ENCODE data around the gene TFIP11. TPM values are rescaled to one million over a fixed set of nuclear protein-coding genes. Genes with fewer than 3 reads are reported as not detected.

Gene TFIP11
- total RNA-seq, 1 experiment from 2014 or later, result 29.8 TPM

- TF ChIP-seq, protein P1, sequence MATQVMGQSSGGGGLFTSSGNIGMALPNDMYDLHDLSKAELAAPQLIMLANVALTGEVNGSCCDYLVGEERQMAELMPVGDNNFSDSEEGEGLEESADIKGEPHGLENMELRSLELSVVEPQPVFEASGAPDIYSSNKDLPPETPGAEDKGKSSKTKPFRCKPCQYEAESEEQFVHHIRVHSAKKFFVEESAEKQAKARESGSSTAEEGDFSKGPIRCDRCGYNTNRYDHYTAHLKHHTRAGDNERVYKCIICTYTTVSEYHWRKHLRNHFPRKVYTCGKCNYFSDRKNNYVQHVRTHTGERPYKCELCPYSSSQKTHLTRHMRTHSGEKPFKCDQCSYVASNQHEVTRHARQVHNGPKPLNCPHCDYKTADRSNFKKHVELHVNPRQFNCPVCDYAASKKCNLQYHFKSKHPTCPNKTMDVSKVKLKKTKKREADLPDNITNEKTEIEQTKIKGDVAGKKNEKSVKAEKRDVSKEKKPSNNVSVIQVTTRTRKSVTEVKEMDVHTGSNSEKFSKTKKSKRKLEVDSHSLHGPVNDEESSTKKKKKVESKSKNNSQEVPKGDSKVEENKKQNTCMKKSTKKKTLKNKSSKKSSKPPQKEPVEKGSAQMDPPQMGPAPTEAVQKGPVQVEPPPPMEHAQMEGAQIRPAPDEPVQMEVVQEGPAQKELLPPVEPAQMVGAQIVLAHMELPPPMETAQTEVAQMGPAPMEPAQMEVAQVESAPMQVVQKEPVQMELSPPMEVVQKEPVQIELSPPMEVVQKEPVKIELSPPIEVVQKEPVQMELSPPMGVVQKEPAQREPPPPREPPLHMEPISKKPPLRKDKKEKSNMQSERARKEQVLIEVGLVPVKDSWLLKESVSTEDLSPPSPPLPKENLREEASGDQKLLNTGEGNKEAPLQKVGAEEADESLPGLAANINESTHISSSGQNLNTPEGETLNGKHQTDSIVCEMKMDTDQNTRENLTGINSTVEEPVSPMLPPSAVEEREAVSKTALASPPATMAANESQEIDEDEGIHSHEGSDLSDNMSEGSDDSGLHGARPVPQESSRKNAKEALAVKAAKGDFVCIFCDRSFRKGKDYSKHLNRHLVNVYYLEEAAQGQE (IDR thresholded peaks at IDR 0.05; ENCODE audit: insufficient read depth in 1 of 2, low read depth in 2 of 2, low read length in 1 of 2), result no peak
- TF ChIP-seq TCF7L2 (IDR thresholded peaks at IDR 0.05; ENCODE audit: low read depth, low read length) (no peak), POLR2AphosphoS5 (IDR thresholded peaks at IDR 0.05; ENCODE audit: low read depth, low read length) (no peak), SIN3A (IDR thresholded peaks at IDR 0.05; ENCODE audit: borderline replicate concordance, insufficient read depth, low read depth, low read length) (no peak)
- TF ChIP-seq, protein P2, sequence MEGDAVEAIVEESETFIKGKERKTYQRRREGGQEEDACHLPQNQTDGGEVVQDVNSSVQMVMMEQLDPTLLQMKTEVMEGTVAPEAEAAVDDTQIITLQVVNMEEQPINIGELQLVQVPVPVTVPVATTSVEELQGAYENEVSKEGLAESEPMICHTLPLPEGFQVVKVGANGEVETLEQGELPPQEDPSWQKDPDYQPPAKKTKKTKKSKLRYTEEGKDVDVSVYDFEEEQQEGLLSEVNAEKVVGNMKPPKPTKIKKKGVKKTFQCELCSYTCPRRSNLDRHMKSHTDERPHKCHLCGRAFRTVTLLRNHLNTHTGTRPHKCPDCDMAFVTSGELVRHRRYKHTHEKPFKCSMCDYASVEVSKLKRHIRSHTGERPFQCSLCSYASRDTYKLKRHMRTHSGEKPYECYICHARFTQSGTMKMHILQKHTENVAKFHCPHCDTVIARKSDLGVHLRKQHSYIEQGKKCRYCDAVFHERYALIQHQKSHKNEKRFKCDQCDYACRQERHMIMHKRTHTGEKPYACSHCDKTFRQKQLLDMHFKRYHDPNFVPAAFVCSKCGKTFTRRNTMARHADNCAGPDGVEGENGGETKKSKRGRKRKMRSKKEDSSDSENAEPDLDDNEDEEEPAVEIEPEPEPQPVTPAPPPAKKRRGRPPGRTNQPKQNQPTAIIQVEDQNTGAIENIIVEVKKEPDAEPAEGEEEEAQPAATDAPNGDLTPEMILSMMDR (IDR thresholded peaks at IDR 0.05), result no peak
- ATAC-seq (no peak), DNase-seq (ENCODE audit: low read depth, low spot score) (no peak)
- BruUV-seq (replicated peaks), result no TSS peak
- no peak overlapping the region for H3K4me3 ChIP-seq (ENCODE audit: low read depth in 2 of 2, low read length in 2 of 2)
- in situ Hi-C loops (cut with HindIII; ENCODE audit: low pct_unique_long_range_greater_than_20kb, low sequenced_read_pairs), result no loop called here
- no peak overlapping the region for H3K27ac ChIP-seq (ENCODE audit: low read length)
- POLR2A ChIA-PET, result no interaction called here
- no peaks in the 10 kb centered on the region for H3K27me3 ChIP-seq (ENCODE audit: control insufficient read depth, insufficient read depth, low read length)
- no peaks in the 10 kb centered on the region; the same call in 1 of the 2 replicates for H3K36me3 ChIP-seq (ENCODE audit: control insufficient read depth, insufficient read depth, low read length)
- intact Hi-C loops (cut with micrococcal nuclease; ENCODE audit: unreplicated experiment), result no loop called here
- no peaks in the 10 kb centered on the region for H3K9me3 ChIP-seq (ENCODE audit: control insufficient read depth, insufficient read depth, low read depth, low read length)
- H3K4me1 ChIP-seq (ENCODE audit: control insufficient read depth, insufficient read depth, low read length), result peaks cover 7% of the 10 kb centered on the region; the same call in 1 of the 2 replicates
- CTCF ChIA-PET, result interaction anchor here (0.6 kb wide), 1 partner anchor 151 kb away, joined by 3 read pairs; no protein-coding TSS in a partner anchor
These were observed 5.2 kb upstream of the TFIP11 start for GRCh38 chr22:26517429-26517828.

- DNase-seq (ENCODE audit: low read depth, low spot score) (no peak), ATAC-seq (no peak)
- POLR2A ChIA-PET, result interaction anchor here (0.7 kb wide), 1 partner anchor 194 kb away, joined by 9 read pairs; no protein-coding TSS in a partner anchor
- H3K4me1 ChIP-seq (ENCODE audit: control insufficient read depth, insufficient read depth, low read length), result peaks cover 7% of the 10 kb centered on the region; the same call in 1 of the 2 replicates
- H3K9me3 ChIP-seq (ENCODE audit: control insufficient read depth, insufficient read depth, low read depth, low read length), result no peaks in the 10 kb centered on the region
- TF ChIP-seq, protein P1 (IDR thresholded peaks at IDR 0.05; ENCODE audit: insufficient read depth in 1 of 2, low read depth in 2 of 2, low read length in 1 of 2), result no peak
- TF ChIP-seq TCF7L2 (IDR thresholded peaks at IDR 0.05; ENCODE audit: low read depth, low read length) (no peak), SIN3A (IDR thresholded peaks at IDR 0.05; ENCODE audit: borderline replicate concordance, insufficient read depth, low read depth, low read length) (no peak), POLR2AphosphoS5 (IDR thresholded peaks at IDR 0.05; ENCODE audit: low read depth, low read length) (no peak)
- TF ChIP-seq, protein P2 (IDR thresholded peaks at IDR 0.05), result no peak
- in situ Hi-C loops (cut with HindIII; ENCODE audit: low pct_unique_long_range_greater_than_20kb, low sequenced_read_pairs) (no loop called here), intact Hi-C loops (cut with micrococcal nuclease; ENCODE audit: unreplicated experiment) (no loop called here)
- no TSS peak for BruUV-seq (replicated peaks)
- CTCF ChIA-PET, result no interaction called here
- H3K36me3 ChIP-seq (ENCODE audit: control insufficient read depth, insufficient read depth, low read length), result peaks cover 3% of the 10 kb centered on the region
- no peaks in the 10 kb centered on the region for H3K27me3 ChIP-seq (ENCODE audit: control insufficient read depth, insufficient read depth, low read length)
- H3K27ac ChIP-seq (ENCODE audit: low read length), result no peak overlapping the region
- H3K4me3 ChIP-seq (ENCODE audit: low read depth in 2 of 2, low read length in 2 of 2), result no peak overlapping the region
These were observed 4.2 kb upstream of the TFIP11 start for GRCh38 chr22:26516503-26516902.
